Stimulated activated CD4-positive, alpha-beta T cell treated with anti-CD3 and anti-CD28 coated beads, Interleukin-2, amount 100 ng/mL, for 48 hours (primary cell): ENCODE results near the gene GPR108.

Source experiments
- DNase-seq, 2 donors: peaks; one replicate each; pipeline ENCODE4 v3.0.0-alpha.2; 2020

GPR108 gene

GRCh38 chr19:6700586-6701316 is 36.6 kb downstream of the GPR108 start:
- no peak for DNase-seq

GRCh38 chr19:6699935-6700334 is 37.4 kb downstream of the GPR108 start:
- DNase-seq = no peak

- DNase-seq = no peak
These were observed 40.1 kb downstream of the GPR108 start for GRCh38 chr19:6697291-6697690.

- no peak for DNase-seq
These were observed 41.0 kb downstream of the GPR108 start for GRCh38 chr19:6696239-6696820.

- DNase-seq = no peak
These were observed 43.1 kb downstream of the GPR108 start for GRCh38 chr19:6694147-6694815.

- DNase-seq = no peak
These were observed 43.7 kb downstream of the GPR108 start for GRCh38 chr19:6693681-6694080.

- no peak for DNase-seq
These were observed 44.3 kb downstream of the GPR108 start for GRCh38 chr19:6693056-6693471.

GRCh38 chr19:6692027-6692426 is 45.4 kb downstream of the GPR108 start:
- no peak for DNase-seq

- no peak for DNase-seq
These were observed 46.0 kb downstream of the GPR108 start for GRCh38 chr19:6691342-6691741.

- no peak for DNase-seq
These were observed 47.1 kb downstream of the GPR108 start for GRCh38 chr19:6690160-6690885.

- no peak for DNase-seq
These were observed 50.3 kb downstream of the GPR108 start for GRCh38 chr19:6687114-6687513.

GRCh38 chr19:6686628-6686975 is 50.8 kb downstream of the GPR108 start:
- no peak for DNase-seq

- DNase-seq = no peak
These were observed 51.3 kb downstream of the GPR108 start for GRCh38 chr19:6685962-6686627.

GRCh38 chr19:6685482-6685881 is 51.9 kb downstream of the GPR108 start:
- DNase-seq = no peak

- DNase-seq = no peak
These were observed 53.4 kb downstream of the GPR108 start for GRCh38 chr19:6683971-6684370.

GRCh38 chr19:6682607-6683128 is 54.7 kb downstream of the GPR108 start:
- no peak for DNase-seq

GRCh38 chr19:6680141-6680540 is 57.2 kb downstream of the GPR108 start:
- DNase-seq = no peak
